Measurements from ENCODE around the gene USH2A.

USH2A gene

DNA sequence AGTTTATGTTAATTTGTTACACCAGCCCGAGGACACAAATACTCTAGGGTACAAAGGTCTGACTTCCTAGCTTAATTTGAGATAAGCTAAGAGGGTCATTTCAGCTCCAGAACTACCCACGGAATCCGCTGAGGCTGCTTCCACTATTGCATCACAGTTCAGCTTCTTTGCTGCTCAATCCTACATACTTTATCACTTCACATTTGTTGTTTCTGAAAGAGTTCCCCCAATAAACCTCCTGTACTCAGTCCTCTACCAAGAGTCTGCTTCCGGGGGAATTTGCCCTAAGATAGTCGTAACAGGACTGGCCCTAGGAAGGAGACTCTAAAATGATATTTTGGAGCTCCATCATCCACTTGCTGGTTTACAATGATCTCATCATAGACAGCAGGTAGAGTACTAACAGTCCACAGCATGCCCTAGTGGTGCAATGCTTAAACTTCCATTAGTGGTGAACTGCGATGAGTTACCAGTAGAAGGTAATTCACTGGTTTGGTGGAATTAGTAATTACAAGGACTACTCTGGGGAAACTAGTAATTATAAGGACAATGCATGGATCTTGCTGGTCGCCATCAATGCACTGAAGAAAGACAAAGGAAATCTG, 229.3 kb downstream of the USH2A start:
- TF ChIP-seq, protein P1, sequence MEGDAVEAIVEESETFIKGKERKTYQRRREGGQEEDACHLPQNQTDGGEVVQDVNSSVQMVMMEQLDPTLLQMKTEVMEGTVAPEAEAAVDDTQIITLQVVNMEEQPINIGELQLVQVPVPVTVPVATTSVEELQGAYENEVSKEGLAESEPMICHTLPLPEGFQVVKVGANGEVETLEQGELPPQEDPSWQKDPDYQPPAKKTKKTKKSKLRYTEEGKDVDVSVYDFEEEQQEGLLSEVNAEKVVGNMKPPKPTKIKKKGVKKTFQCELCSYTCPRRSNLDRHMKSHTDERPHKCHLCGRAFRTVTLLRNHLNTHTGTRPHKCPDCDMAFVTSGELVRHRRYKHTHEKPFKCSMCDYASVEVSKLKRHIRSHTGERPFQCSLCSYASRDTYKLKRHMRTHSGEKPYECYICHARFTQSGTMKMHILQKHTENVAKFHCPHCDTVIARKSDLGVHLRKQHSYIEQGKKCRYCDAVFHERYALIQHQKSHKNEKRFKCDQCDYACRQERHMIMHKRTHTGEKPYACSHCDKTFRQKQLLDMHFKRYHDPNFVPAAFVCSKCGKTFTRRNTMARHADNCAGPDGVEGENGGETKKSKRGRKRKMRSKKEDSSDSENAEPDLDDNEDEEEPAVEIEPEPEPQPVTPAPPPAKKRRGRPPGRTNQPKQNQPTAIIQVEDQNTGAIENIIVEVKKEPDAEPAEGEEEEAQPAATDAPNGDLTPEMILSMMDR (IDR thresholded peaks at IDR 0.05; ENCODE audit: control insufficient read depth, insufficient read depth, low read depth, low read length, missing control alignments), result no peak
- H3K4me3 ChIP-seq (ENCODE audit: control insufficient read depth, low read depth, low read length), result no peak overlapping the region

DNA sequence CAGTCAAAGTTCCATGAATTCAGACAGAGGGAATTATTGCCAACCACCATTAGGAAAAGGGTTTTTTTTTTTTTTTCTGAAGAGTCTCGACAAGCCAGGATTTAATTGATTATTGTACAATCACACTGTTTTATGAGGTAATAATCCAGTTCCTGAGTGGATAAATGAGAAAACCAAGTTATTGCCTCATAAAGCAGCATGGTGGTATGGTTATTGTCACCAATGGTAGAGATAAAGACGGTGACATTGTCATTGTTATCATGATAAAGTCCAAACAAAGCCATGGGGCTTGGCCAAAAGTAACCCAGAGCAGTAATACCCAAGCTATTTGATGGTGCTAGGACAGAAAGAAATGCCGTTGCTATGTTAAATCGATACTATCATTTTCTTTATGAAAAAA, 232.8 kb downstream of the USH2A start:
- DNase-seq (ENCODE audit: low read depth), result no peak
- no peak overlapping the region for H3K4me3 ChIP-seq (ENCODE audit: control insufficient read depth, low read depth, low read length)
- TF ChIP-seq, protein P1 (IDR thresholded peaks at IDR 0.05; ENCODE audit: control insufficient read depth, insufficient read depth, low read depth, low read length, missing control alignments), result no peak

More for the DNA sequence above, 229.3 kb downstream of the USH2A start:
- DNase-seq (ENCODE audit: low read depth), result no peak

DNA sequence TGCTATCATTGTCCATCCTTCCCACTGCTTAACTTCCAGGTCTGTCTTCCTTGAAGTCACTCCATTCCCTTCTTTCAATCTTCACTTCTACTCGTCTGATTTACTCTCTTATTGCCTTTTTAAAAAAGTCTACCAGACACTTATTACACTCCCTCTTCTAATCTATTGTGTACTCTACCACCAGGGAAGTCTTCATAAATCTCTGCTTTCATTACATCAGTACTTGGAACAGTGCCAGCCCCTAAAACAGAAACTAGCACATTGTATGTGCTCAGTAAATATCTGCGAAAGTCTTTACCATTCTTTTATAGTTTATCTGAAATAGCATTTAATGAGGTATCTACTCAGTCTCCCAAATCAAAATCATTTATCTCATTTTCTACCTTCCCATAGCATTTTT, 236.4 kb downstream of the USH2A start:
- no peak for DNase-seq (ENCODE audit: low read depth)
- H3K4me3 ChIP-seq (ENCODE audit: control insufficient read depth, low read depth, low read length), result no peak overlapping the region
- TF ChIP-seq, protein P1 (IDR thresholded peaks at IDR 0.05; ENCODE audit: control insufficient read depth, insufficient read depth, low read depth, low read length, missing control alignments), result no peak

DNA sequence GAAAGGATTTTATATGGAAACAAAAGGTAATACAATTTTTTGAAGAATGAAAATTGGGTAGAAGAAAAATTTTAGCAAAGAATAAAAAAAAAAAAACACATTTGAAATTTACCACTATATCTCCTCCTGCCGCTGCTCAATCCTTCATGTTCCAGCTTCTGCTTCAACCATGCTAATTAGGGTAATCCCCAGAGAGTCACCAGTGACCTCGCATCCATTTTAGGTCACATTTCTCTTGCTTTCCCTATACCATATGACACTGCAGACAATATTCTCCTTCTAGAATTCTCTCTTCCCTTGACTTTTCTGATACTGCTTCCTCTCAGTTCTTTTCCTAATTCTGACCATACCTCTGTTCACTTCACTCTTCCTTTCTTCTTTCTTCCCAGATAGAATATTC, 237.1 kb downstream of the USH2A start:
- TF ChIP-seq, protein P1 (IDR thresholded peaks at IDR 0.05; ENCODE audit: control insufficient read depth, insufficient read depth, low read depth, low read length, missing control alignments), result no peak
- no peak overlapping the region for H3K4me3 ChIP-seq (ENCODE audit: control insufficient read depth, low read depth, low read length)
- DNase-seq (ENCODE audit: low read depth), result no peak

DNA sequence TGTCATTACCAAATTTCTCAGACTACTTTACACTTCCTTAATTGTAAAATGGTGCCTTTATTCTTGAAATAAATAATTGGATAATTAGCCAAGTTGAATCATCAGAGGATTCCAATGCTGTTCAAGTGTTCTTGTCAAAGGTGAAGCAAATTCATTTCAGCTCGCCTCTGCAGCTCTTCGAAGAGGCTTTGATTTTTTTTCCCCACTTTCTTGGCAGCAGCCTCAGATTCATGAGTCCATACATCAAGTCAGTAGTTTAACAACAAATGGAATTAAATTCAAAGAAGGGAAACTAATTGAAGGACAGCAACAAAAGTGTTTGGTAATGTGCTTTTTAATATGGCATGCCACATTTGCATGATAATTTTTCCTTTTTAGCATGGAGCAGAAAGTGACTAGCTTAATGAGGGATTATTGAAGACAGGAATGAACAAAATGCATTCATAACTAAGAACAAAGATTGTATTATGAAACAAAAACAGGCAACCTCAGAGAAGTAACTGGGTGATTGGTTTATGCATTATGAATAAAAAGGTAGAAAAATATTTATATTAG, 239.0 kb downstream of the USH2A start:
- TF ChIP-seq, protein P1 (IDR thresholded peaks at IDR 0.05; ENCODE audit: control insufficient read depth, insufficient read depth, low read depth, low read length, missing control alignments), result no peak
- no peak for DNase-seq (ENCODE audit: low read depth)
- no peak overlapping the region for H3K4me3 ChIP-seq (ENCODE audit: control insufficient read depth, low read depth, low read length)

DNA sequence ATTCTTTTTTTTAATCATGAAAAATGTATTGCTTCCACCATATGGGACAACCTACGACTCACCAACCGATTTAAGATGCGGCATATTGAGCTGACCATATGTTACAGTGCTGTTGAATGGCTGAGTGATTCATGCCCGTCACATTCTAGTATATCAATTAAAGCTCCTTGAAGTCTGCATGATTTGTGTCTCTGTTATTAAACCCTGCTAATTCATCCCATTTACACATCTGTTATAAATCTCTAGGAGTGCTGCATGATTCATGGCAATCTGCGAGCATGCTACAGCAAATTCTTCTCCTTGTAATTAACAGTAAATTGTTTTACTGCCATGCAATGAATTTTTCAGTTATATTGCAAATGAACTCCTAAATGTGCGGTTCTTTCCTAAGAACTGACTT, 239.8 kb downstream of the USH2A start:
- no peak for DNase-seq (ENCODE audit: low read depth)
- no peak overlapping the region for H3K4me3 ChIP-seq (ENCODE audit: control insufficient read depth, low read depth, low read length)
- TF ChIP-seq, protein P1 (IDR thresholded peaks at IDR 0.05; ENCODE audit: control insufficient read depth, insufficient read depth, low read depth, low read length, missing control alignments), result no peak

Measured in AG09309 (cell line).